K562 (cell line): Measurements from ENCODE around the gene TMEM204.

Experiments used
- ARID3B ChIP-seq: fragments of 250-450 bp; sonication (Bioruptor Pico); IDR thresholded peaks from 2 replicates; pipeline ENCODE4 v1.4.0; 2020; ENCODE audit warnings: borderline replicate concordance
- ARNT ChIP-seq, 2 experiments: fragments of 450-650 bp; IDR thresholded peaks; 2 replicates each; pipeline ENCODE4 v1.6.1; 2016; ENCODE audit warnings: mild to moderate bottlenecking in 1 of 2
- CGGBP1 ChIP-seq: fragments of 250-450 bp; sonication (Bioruptor Pico); IDR thresholded peaks from 2 replicates; pipeline ENCODE4 v1.9.0; 2021; ENCODE audit warnings: mild to moderate bottlenecking
- CHD7 ChIP-seq: fragments of 200-600 bp; sonication (generic); IDR thresholded peaks from one replicate; pipeline ENCODE4 v1.6.1; 2012; ENCODE audit warnings: mild to moderate bottlenecking, low read depth, low read length, inconsistent platforms
- CTCF ChIP-seq, 3 experiments: IDR thresholded peaks in 2 of 3; conservative IDR thresholded peaks in 1 of 3; 2 replicates each; pipeline ENCODE4 v1.5.1; 2011 to 2012; ENCODE audit warnings: low read length in 3 of 3, mild to moderate bottlenecking in 3 of 3, control low read depth in 2 of 3, improper control_type of control experiment in 1 of 3, inconsistent platforms in 1 of 3, low read depth in 1 of 3, mixed read lengths in 1 of 3, moderate library complexity in 1 of 3; ENCODE audit not compliant: insufficient read depth in 2 of 3
- E2F3 ChIP-seq: fragments of 250-450 bp; sonication (Bioruptor Pico); IDR thresholded peaks from 2 replicates; pipeline ENCODE4 v1.4.0; 2020; ENCODE audit warnings: mild to moderate bottlenecking
- GATAD2A ChIP-seq: fragments of 450-650 bp; IDR thresholded peaks from 2 replicates; pipeline ENCODE4 v1.6.1; 2017
- HNRNPK ChIP-seq: fragments of 200-400 bp; formaldehyde crosslinking; IDR thresholded peaks from one replicate; pipeline ENCODE4 v1.6.1; 2018; ENCODE audit warnings: mild to moderate bottlenecking, low read depth, low read length; ENCODE audit not compliant: poor library complexity, severe bottlenecking
- NFYB ChIP-seq: IDR thresholded peaks from 2 replicates; pipeline ENCODE4 v1.6.1; 2011; ENCODE audit warnings: mild to moderate bottlenecking, moderate library complexity; ENCODE audit not compliant: insufficient read length; ENCODE audit errors: extremely low read depth
- PHB2 ChIP-seq: fragments of 450-650 bp; IDR thresholded peaks from 2 replicates; pipeline ENCODE4 v1.6.1; 2017; ENCODE audit warnings: low read depth
- SMARCE1 ChIP-seq: fragments of 450-650 bp; IDR thresholded peaks from 2 replicates; pipeline ENCODE4 v1.7.1; 2016; ENCODE audit warnings: mild to moderate bottlenecking
- TAF9B ChIP-seq: fragments of 450-650 bp; IDR thresholded peaks from 2 replicates; pipeline ENCODE4 v1.6.1; 2018; ENCODE audit warnings: mild to moderate bottlenecking; ENCODE audit not compliant: partially characterized antibody
- ZC3H4 ChIP-seq: sonication (generic); formaldehyde crosslinking; IDR thresholded peaks from 2 replicates; pipeline ENCODE4 v1.9.0; 2021; ENCODE audit warnings: missing genetic modification reagents, borderline replicate concordance
- ZNF140 ChIP-seq: fragments of 250-450 bp; sonication (Bioruptor Pico); IDR thresholded peaks from 2 replicates; pipeline ENCODE4 v1.8.0; 2021; ENCODE audit warnings: moderate library complexity, mild to moderate bottlenecking, inconsistent platforms

GRCh38 chr16:1532081-1532760 is 1.2 kb upstream of the TMEM204 start:
- TF ChIP-seq HNRNPK (no peak), NFYB (no peak), E2F3 (CRISPR knock-in tag) (no peak), SMARCE1 (no peak), ARNT (IDR thresholded peaks at IDR 0.05) (no peak), GATAD2A (no peak), PHB2 (no peak), CHD7 (no peak), ARID3B (no peak), CGGBP1 (CRISPR knock-in tag) (no peak), ZNF140 (CRISPR knock-in tag) (no peak), CTCF (IDR thresholded peaks at IDR 0.05 in 2 of 3, conservative IDR thresholded peaks at IDR 0.05 in 1 of 3; ENCODE audit: insufficient read depth in 2 of 3, low read depth in 1 of 3, low read length in 3 of 3) (no peak), ZC3H4 (CRISPR knock-in tag) (no peak), TAF9B (no peak)
